ENCODE measurements around the gene KCTD13.
"Not testable (repeated sequence)": the region's sequence is repeated elsewhere in the genome, so short reads cannot be mapped to it uniquely, and the experiment has no call there.

The KCTD13 gene

GRCh38 chr16:29877266-29877961, 48.6 kb downstream of the KCTD13 start:
- DNase-seq: peak in 1 of 4 experiments; percentile 18

DNA sequence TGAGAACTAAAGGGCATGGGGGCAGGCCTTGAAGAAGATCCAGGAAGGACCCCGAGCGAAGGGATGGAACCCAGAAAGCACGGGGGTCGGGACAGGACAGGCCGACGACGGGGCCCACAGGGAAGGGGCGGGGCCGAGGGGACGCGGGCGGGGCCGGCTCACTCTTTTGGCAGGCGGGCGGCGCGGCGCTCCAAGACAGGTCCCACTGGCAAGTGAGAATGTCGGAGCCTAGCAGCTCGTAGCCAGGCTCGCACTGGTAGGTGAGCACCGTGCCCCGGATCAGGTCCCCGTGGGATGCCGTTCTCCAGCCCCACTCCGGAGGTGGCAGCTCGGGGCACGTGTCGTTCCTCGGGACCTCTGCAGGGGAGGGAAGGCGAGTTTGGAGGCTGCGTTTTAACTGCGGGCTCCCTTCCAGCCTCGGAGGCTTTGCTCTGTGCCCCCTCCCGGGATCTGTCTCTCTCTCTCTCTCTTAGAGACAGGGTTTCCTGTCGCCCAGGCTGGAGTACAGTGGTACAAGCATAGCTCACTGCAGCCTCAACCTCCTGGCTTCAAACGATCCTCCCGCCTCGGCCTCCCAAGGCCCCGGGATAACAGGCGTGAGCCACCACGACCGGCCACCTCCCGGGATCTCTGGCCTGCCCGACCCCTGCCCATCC, 49.3 kb downstream of the KCTD13 start:
- peak in 1 of 4 experiments; percentile 10 for DNase-seq

DNA sequence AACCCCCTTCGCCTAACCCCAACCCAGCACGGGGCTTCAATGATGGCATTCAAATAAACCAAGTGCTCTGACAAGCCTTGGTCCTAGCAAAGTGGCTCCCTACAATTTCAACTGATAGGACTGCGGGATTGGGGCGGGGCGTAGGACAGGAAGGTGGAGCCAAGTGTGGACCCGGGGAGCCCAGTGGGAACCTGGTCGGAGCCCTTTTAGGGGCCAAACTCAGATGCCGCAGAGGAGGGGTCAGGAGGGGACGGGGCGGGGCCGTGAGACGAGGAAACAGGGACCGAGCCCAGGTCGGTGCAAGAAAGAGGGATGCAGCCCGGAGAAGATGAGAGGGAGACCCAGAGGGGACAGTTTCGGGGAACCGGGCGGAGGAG, 49.8 kb downstream of the KCTD13 start:
- no peak for DNase-seq

- no peak for DNase-seq
Observed at GRCh38 chr16:29875206-29875605, 50.8 kb downstream of the KCTD13 start.

- no peak for DNase-seq
Observed at GRCh38 chr16:29873319-29873718, 52.7 kb downstream of the KCTD13 start.

GRCh38 chr16:29871822-29872546, 54.0 kb downstream of the KCTD13 start:
- no peak for DNase-seq

- not testable (repeated sequence) for DNase-seq
Observed at GRCh38 chr16:29869067-29869466, 57.0 kb downstream of the KCTD13 start.

- DNase-seq: no peak
Observed at GRCh38 chr16:29868396-29869009, 57.5 kb downstream of the KCTD13 start.

DNA sequence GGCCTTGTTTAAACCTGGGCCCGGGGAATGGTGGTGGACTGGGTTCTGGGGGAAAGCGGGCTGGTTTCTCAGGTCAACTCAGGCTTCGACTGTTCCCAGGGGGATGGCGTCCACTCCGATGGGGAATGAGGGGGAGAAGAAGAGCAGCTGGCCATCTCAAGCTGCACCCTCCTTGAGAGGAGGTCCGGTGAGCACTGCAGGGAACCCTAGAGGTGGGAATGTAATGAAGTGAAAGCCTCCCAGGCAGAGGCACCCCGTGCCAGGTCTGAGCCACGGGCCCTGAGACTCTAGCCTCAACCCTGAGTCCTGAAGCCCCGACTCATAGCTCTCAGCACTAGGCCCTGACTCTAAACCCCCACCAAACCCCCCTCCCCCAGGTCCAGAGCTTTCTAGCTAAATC, 61.8 kb downstream of the KCTD13 start:
- no peak for DNase-seq

- no peak for DNase-seq
Observed at GRCh38 chr16:29863669-29863984, 62.4 kb downstream of the KCTD13 start.

GRCh38 chr16:29862884-29863668, 63.0 kb downstream of the KCTD13 start, which contains the start of gene CDIPT:
TSS of gene CDIPT (minus strand) at chr16:29863226. CDS start at chr16:29862857, 369 bp downstream.
- DNase-seq: peak; percentile 64 to 87 (median 82)

GRCh38 chr16:29862383-29862883, 63.6 kb downstream of the KCTD13 start:
- DNase-seq: no peak

DNA sequence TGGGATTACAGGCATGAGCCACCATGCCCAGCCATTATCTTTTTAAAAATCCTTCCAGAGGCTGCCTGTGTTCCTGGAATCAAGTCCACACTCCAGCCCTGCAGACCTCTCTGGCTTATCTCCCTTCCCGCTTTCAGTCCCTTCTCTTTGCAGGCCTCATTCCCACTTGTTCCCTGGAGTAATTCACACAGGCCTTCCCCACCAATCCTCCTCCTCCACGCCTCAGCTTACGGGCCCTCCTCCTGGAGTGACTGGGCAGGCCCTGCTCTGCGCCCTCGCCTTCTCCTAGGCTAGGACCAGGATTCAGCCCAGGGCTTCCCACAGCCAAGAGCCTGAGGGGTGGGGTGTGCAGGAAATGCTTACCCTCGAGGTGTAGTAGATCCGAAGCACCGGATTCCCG, 65.8 kb downstream of the KCTD13 start:
- DNase-seq: no peak

GRCh38 chr16:29858974-29859373, 67.1 kb downstream of the KCTD13 start:
- DNase-seq: no peak

- DNase-seq: no peak
Observed at GRCh38 chr16:29858149-29858849, 67.7 kb downstream of the KCTD13 start.

GRCh38 chr16:29857133-29857760, 68.8 kb downstream of the KCTD13 start:
- no peak for DNase-seq

Data from activated CD4-positive, CD25-positive, alpha-beta regulatory T cell (primary cell).